ENCODE results near the gene NTNG1.

The NTNG1 gene

DNA sequence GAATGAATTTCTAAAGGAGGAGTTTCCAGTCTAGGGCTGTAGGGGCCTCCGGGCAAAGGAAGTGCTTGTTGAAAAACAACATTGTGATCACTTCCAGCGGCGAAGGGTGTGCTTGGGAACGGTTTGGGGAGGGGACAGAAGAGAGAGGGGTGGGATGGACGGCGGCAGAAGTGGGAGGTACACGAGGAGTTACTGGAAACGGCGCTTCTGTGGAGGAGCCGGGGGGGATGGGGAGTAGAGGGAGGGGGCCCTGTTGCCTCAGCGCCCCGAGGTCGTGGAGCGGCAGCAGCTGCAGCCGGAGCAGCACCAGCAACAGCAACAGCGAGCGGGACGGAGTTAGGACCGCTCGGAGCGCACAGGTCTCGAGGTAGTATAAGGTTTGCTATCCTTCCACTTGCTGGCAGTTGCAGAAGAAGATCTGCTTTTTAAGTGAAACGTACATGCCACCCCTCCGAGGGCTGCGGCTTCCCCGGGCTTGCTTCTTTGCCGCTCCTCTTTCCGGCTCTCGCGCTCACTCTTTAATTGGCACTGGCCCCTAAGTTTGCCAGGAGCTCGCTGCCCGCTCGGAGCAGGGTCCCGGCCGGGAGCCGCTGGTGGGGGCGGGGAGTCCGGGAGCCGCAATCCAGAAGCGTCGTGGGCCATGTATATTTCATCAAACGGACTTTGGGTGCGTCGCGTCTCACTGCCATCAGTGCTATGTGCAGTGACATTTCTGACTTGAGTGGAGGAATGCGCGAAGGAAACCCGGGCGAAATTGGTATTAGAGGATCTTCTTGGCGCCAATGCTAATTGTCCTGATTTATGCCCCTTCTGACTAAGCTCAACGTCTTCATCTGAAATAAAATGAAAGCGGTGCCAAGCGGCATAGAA is 771 bp upstream of the NTNG1 start:
- H3K4me3 ChIP-seq (ENCODE audit: low read depth, low read length) = peak overlapping the region; percentile 62
- POLR2A ChIA-PET = interaction anchor here (1.0 kb wide), 1 partner anchor 83 kb away, joined by 3 read pairs; the partner anchor contains the start of gene PRMT6
- DNase-seq (ENCODE audit: low read depth, low spot score) = no peak
- CTCF ChIA-PET = interaction anchor here (0.8 to 1.3 kb wide), 4 partner anchors 11 to 81 kb away, joined by 3 read pairs; no protein-coding TSS in a partner anchor
- no peak for TF ChIP-seq CTCF (IDR thresholded peaks at IDR 0.05; ENCODE audit: insufficient read depth, low read length, missing control alignments)

GRCh38 chr1:107141491-107142126 is 770 bp downstream of the NTNG1 start:
- no peak for TF ChIP-seq CTCF (IDR thresholded peaks at IDR 0.05; ENCODE audit: insufficient read depth, low read length, missing control alignments)
- POLR2A ChIA-PET = interaction anchor here (0.7 kb wide), 1 partner anchor 614 kb away, joined by 3 read pairs; no protein-coding TSS in a partner anchor
- CTCF ChIA-PET = interaction anchor here (0.7 to 2.6 kb wide), 17 partner anchors 9 to 607 kb away, joined by 3 to 12 read pairs (median 4); partner anchors contain the start of gene PRMT6
- no peak for DNase-seq (ENCODE audit: low read depth, low spot score)
- peak overlapping the region; percentile 62 for H3K4me3 ChIP-seq (ENCODE audit: low read depth, low read length)

DNA sequence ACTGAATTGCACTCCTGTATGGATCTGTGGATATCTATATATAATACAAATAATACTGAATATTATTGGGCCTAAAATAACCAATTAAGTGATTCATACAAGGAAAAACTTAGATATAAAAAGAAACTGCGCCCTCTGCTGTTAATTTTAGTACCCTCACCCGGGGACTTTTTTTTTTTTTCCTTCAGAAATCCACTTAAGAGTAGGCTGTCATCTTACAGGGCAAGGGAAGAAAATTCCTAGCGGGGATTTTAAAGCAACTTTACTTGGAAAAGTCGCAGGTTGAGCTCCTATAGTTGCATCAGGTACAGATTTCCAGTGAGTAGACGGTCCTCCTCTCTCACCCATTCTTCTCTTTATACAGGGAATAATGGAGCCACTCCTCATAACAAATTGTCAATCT is 1.3 kb downstream of the NTNG1 start:
- POLR2A ChIA-PET = interaction anchor here (0.7 kb wide), 1 partner anchor 615 kb away, joined by 3 read pairs; no protein-coding TSS in a partner anchor
- CTCF ChIA-PET = interaction anchor here (0.6 to 2.6 kb wide), 22 partner anchors 8 to 617 kb away, joined by 3 to 12 read pairs (median 4); partner anchors contain the start of gene PRMT6

GRCh38 chr1:107142666-107143065 is 1.8 kb downstream of the NTNG1 start:
- ChIA-PET POLR2A (no interaction called here), CTCF (interaction anchor here (0.6 to 2.6 kb wide), 16 partner anchors 11 to 618 kb away, joined by 3 to 12 read pairs (median 4); partner anchors contain the start of gene PRMT6)
- TF ChIP-seq CTCF (IDR thresholded peaks at IDR 0.05; ENCODE audit: insufficient read depth, low read length, missing control alignments) = no peak
- H3K4me3 ChIP-seq (ENCODE audit: low read depth, low read length) = no peak overlapping the region; the same call in 1 of the 2 replicates
- DNase-seq (ENCODE audit: low read depth, low spot score) = no peak

More for the DNA sequence above, 1.3 kb downstream of the NTNG1 start:
- peak; percentile 23 for TF ChIP-seq CTCF (IDR thresholded peaks at IDR 0.05; ENCODE audit: insufficient read depth, low read length, missing control alignments)
- DNase-seq (ENCODE audit: low read depth, low spot score) = no peak
- peak overlapping the region; percentile 62 for H3K4me3 ChIP-seq (ENCODE audit: low read depth, low read length)

DNA sequence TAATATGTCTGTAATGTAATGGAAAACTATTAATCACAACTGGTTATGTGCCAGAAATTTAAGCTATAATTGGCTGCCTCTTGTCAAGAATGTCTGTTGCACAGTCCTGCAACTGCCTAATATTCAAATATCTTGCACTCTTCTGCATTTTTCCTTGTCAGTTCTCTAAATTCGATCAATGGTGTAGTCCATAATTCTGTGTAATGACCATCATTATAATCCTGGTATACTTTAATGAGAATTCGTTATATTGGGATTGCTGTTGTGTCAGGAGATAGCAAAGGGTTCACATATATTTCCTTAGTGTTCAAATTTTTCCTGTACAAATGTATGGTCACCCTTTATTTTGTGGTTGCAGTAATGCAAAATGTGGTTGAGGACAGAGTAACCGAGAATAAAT is 4.8 kb downstream of the NTNG1 start:
- POLR2A ChIA-PET = no interaction called here
- no peak overlapping the region for H3K4me3 ChIP-seq (ENCODE audit: low read depth, low read length)
- no peak for TF ChIP-seq CTCF (IDR thresholded peaks at IDR 0.05; ENCODE audit: insufficient read depth, low read length, missing control alignments)
- CTCF ChIA-PET = interaction anchor here (1.2 kb wide), 1 partner anchor 800 kb away, joined by 3 read pairs; no protein-coding TSS in a partner anchor
- no peak for DNase-seq (ENCODE audit: low read depth, low spot score)

Data from AG04449 (cell line).